Endometrial microvascular endothelial cells (primary cell): ENCODE results near the gene RNPS1. TPM values are rescaled to one million over a fixed set of nuclear protein-coding genes. Genes with fewer than 3 reads are reported as not detected.

Experiments used
- in situ Hi-C: cut with HindIII; loops from 2 replicates; pipeline ENCODE4 v1.10.0; 2017; ENCODE audit warnings: low sequenced_read_pairs, low pct_unique_long_range_greater_than_20kb; ENCODE audit errors: inconsistent ontology term
- total RNA-seq: library from RNA; depleted of rRNA; stranded (reverse); fragments of >200 nt; gene quantifications from one replicate; pipeline ENCODE4 v1.2.3, GENCODE V29; 2015; ENCODE audit errors: inconsistent ontology term

Gene RNPS1
- total RNA-seq, 1 donor from 2014 or later: 177 TPM

GRCh38 chr16:2238150-2238837, 29.6 kb downstream of the RNPS1 start:
- in situ Hi-C loops: no loop called here

- in situ Hi-C loops: no loop called here
These were observed 30.3 kb downstream of the RNPS1 start for GRCh38 chr16:2237493-2238149.

GRCh38 chr16:2237102-2237482, 30.8 kb downstream of the RNPS1 start:
- in situ Hi-C loops: no loop called here

- in situ Hi-C loops: no loop called here
These were observed 31.4 kb downstream of the RNPS1 start, which contains the start of gene DNASE1L2 for GRCh38 chr16:2236337-2237101. DNASE1L2 (plus strand) TSS chr16:2236444; CDS start chr16:2236817, 373 bp downstream.

- in situ Hi-C loops: no loop called here
These were observed 32.1 kb downstream of the RNPS1 start for GRCh38 chr16:2235695-2236336.

GRCh38 chr16:2235234-2235651, 32.7 kb downstream of the RNPS1 start:
- in situ Hi-C loops: no loop called here

- in situ Hi-C loops: no loop called here
These were observed 33.1 kb downstream of the RNPS1 start for GRCh38 chr16:2234813-2235170.

GRCh38 chr16:2233872-2234812, 33.8 kb downstream of the RNPS1 start:
- in situ Hi-C loops: no loop called here

- in situ Hi-C loops: no loop called here
These were observed 34.7 kb downstream of the RNPS1 start for GRCh38 chr16:2233046-2233775.

GRCh38 chr16:2232094-2232990, 35.6 kb downstream of the RNPS1 start:
- in situ Hi-C loops: no loop called here

- in situ Hi-C loops: no loop called here
These were observed 36.7 kb downstream of the RNPS1 start for GRCh38 chr16:2231016-2231931.

GRCh38 chr16:2230376-2230775, 37.5 kb downstream of the RNPS1 start:
- in situ Hi-C loops: no loop called here

GRCh38 chr16:2229632-2230250, 38.2 kb downstream of the RNPS1 start:
- in situ Hi-C loops: no loop called here

- in situ Hi-C loops: no loop called here
These were observed 38.8 kb downstream of the RNPS1 start for GRCh38 chr16:2229091-2229490.

GRCh38 chr16:2228161-2228824, 39.6 kb downstream of the RNPS1 start:
- in situ Hi-C loops: no loop called here
